SK-N-SH (cell line): ENCODE measurements around the gene TBC1D2B. TPM values are rescaled to one million over a fixed set of nuclear protein-coding genes. Genes with fewer than 3 reads are reported as not detected.

Experiments
- CTCF ChIA-PET: fragments of 300-600, 350-600 bp; formaldehyde crosslinking; extraction: SDS; loops from one replicate; lab custom pipeline; 2021; lab: Yijun Ruan, JAX
- POLR2A ChIA-PET: fragments of 350-600 bp; sonication (Branson Sonifier 250); formaldehyde crosslinking; extraction: SDS; loops from one replicate; lab custom pipeline; 2020; ENCODE audit warnings: antibody characterized with exemption, inconsistent platforms; lab: Yijun Ruan, JAX
- DNase-seq: peaks from one replicate; pipeline ENCODE4 v3.0.0; 2012
- H2AFZ ChIP-seq: fragments of 200-600 bp; sonication (generic); 2 replicates; pipeline ENCODE4 v1.8.1; 2016; ENCODE audit warnings: antibody characterized with exemption, mild to moderate bottlenecking, low read depth
- H3F3A ChIP-seq: fragments of 200-600 bp; sonication (generic); replicated peaks from 2 replicates; pipeline ENCODE3; 2016; ENCODE audit warnings: antibody characterized with exemption, mild to moderate bottlenecking; ENCODE audit not compliant: insufficient read depth
- H3K27ac ChIP-seq, 2 experiments: fragments of 200-500 bp in 1 of 2; fragments of 200-600 bp in 1 of 2; sonication (Bioruptor generic) in 1 of 2; sonication (generic), shearing (Covaris generic) in 1 of 2; 2 replicates each; pipeline versions ENCODE4 v1.5.1 to v1.6.1; 2014 to 2016; ENCODE audit warnings: low read depth in 2 of 2, inconsistent platforms in 1 of 2, low read length in 1 of 2, mild to moderate bottlenecking in 1 of 2, mixed read lengths in 1 of 2
- H3K27me3 ChIP-seq: fragments of 200-600 bp; sonication (generic), shearing (Covaris generic); 2 replicates; pipeline ENCODE4 v1.6.1; 2016; ENCODE audit warnings: mixed run types; ENCODE audit not compliant: insufficient read depth
- H3K36me3 ChIP-seq, 2 experiments: fragments of 200-500 bp in 1 of 2; fragments of 200-600 bp in 1 of 2; sonication (Bioruptor generic) in 1 of 2; sonication (generic) in 1 of 2; replicated peaks in 1 of 2; 2 replicates each; pipeline versions ENCODE3 to v1.5.1; 2014 to 2016; ENCODE audit warnings: low read length in 1 of 2, mild to moderate bottlenecking in 1 of 2; ENCODE audit not compliant: insufficient read depth in 2 of 2, control insufficient read depth in 1 of 2
- H3K4me1 ChIP-seq, 2 experiments: fragments of 200-500 bp in 1 of 2; fragments of 200-600 bp in 1 of 2; sonication (Bioruptor generic) in 1 of 2; sonication (generic), shearing (Covaris generic) in 1 of 2; 2 replicates each; pipeline versions ENCODE4 v1.5.1 to v1.6.1; 2014 to 2016; ENCODE audit warnings: low read depth in 1 of 2, low read length in 1 of 2, mixed run types in 1 of 2; ENCODE audit not compliant: insufficient read depth in 2 of 2, control insufficient read depth in 1 of 2
- H3K4me2 ChIP-seq: fragments of 200-600 bp; sonication (generic), shearing (Covaris generic); 2 replicates; pipeline ENCODE4 v1.6.1; 2017; ENCODE audit warnings: mixed run types
- H3K4me3 ChIP-seq, 2 experiments: fragments of 200-500 bp in 1 of 2; fragments of 200-600 bp in 1 of 2; sonication (Bioruptor generic) in 1 of 2; sonication (generic), shearing (Covaris generic) in 1 of 2; 2 replicates each; pipeline versions ENCODE4 v1.5.1 to v1.8.1; 2014 to 2016; ENCODE audit warnings: low read depth in 2 of 2, inconsistent platforms in 1 of 2, low read length in 1 of 2, mild to moderate bottlenecking in 1 of 2, mixed read lengths in 1 of 2, moderate library complexity in 1 of 2
- H3K79me2 ChIP-seq: fragments of 200-600 bp; sonication (generic); 2 replicates; pipeline ENCODE4 v1.8.1; 2017; ENCODE audit warnings: mild to moderate bottlenecking; ENCODE audit not compliant: insufficient read depth
- H3K9ac ChIP-seq: fragments of 200-600 bp; sonication (generic); 2 replicates; pipeline ENCODE4 v1.6.1; 2017; ENCODE audit warnings: mixed run types
- H3K9me2 ChIP-seq: fragments of 200-600 bp; sonication (generic); 2 replicates; pipeline ENCODE4 v1.6.1; 2017; ENCODE audit warnings: mixed run types
- H3K9me3 ChIP-seq: fragments of 200-600 bp; sonication (generic); 2 replicates; pipeline ENCODE4 v1.6.1; 2017; ENCODE audit warnings: mixed run types, mild to moderate bottlenecking, moderate library complexity
- H4K20me1 ChIP-seq: fragments of 200-600 bp; sonication (generic); 2 replicates; pipeline ENCODE4 v1.6.1; 2017; ENCODE audit warnings: mild to moderate bottlenecking, mixed run types; ENCODE audit not compliant: insufficient read depth
- FOSL2 ChIP-seq: IDR thresholded peaks from 2 replicates; pipeline ENCODE4 v1.4.0; 2012; ENCODE audit warnings: low read depth, mild to moderate bottlenecking, moderate library complexity, borderline replicate concordance
- FOXJ3 ChIP-seq: sonication (generic); formaldehyde crosslinking; IDR thresholded peaks from 2 replicates; pipeline ENCODE4 v1.5.1; 2020; ENCODE audit warnings: mild to moderate bottlenecking, missing genetic modification reagents
- GABPA ChIP-seq: IDR thresholded peaks from 2 replicates; pipeline ENCODE4 v1.4.0; 2012; ENCODE audit warnings: low read depth, mild to moderate bottlenecking
- GATA2 ChIP-seq: sonication (generic); formaldehyde crosslinking; IDR thresholded peaks from 2 replicates; pipeline ENCODE4 v1.5.0; 2020; ENCODE audit warnings: mild to moderate bottlenecking, missing genetic modification reagents
- JUND ChIP-seq: IDR thresholded peaks from 2 replicates; pipeline ENCODE4 v1.4.0; 2012
- MEF2A ChIP-seq: IDR thresholded peaks from 2 replicates; pipeline ENCODE4 v1.4.0; 2012; ENCODE audit warnings: low read depth, borderline replicate concordance
- MXI1 ChIP-seq: IDR thresholded peaks from 2 replicates; pipeline ENCODE4 v1.6.1; 2012; ENCODE audit warnings: mild to moderate bottlenecking, low read depth, low read length, improper control_type of control experiment
- RAD21 ChIP-seq: IDR thresholded peaks from 2 replicates; pipeline ENCODE4 v1.6.1; 2012; ENCODE audit warnings: mild to moderate bottlenecking, low read length
- REST ChIP-seq: IDR thresholded peaks from 2 replicates; pipeline ENCODE4 v1.6.1; 2012; ENCODE audit warnings: mild to moderate bottlenecking, low read depth, low read length, moderate library complexity
- RFX5 ChIP-seq: IDR thresholded peaks from 2 replicates; pipeline ENCODE4 v1.6.1; 2012; ENCODE audit warnings: mild to moderate bottlenecking, improper control_type of control experiment, low read length
- SMC3 ChIP-seq: IDR thresholded peaks from 2 replicates; pipeline ENCODE4 v1.6.1; 2012; ENCODE audit warnings: low read depth, low read length, improper control_type of control experiment
- TAF1 ChIP-seq: IDR thresholded peaks from 2 replicates; pipeline ENCODE4 v1.6.1; 2012; ENCODE audit warnings: low read depth, mild to moderate bottlenecking, low read length, moderate library complexity, borderline replicate concordance
- TCF12 ChIP-seq: IDR thresholded peaks from 2 replicates; pipeline ENCODE4 v1.4.0; 2012
- YY1 ChIP-seq: IDR thresholded peaks from 2 replicates; pipeline ENCODE4 v1.4.0; 2012; ENCODE audit warnings: low read depth, mild to moderate bottlenecking
- WGBS: methylation state at CpG from one replicate; pipeline ENCODE4 v1.1.6; 2017; ENCODE audit warnings: low lambda C conversion rate; 5-methylcytosine and 5-hydroxymethylcytosine counted together
- polyA plus RNA-seq, 3 experiments: library from polyadenylated mRNA; depleted of rRNA; stranded (reverse); fragments of >200 nt; gene quantifications; 2 replicates each; pipeline ENCODE4 v1.2.3, GENCODE V29; 2012
- TF ChIP-seq, protein P1 (sequence below): fragments of 150-350 bp; IDR thresholded peaks from 2 replicates; pipeline ENCODE4 v1.6.1; 2017; ENCODE audit warnings: antibody characterized with exemption, low read length, low read depth, borderline replicate concordance
- TF ChIP-seq, protein P2 (sequence below): IDR thresholded peaks from 2 replicates; pipeline ENCODE4 v1.4.0; 2012; ENCODE audit warnings: low read depth
- TF ChIP-seq, protein P3 (sequence below): IDR thresholded peaks from 2 replicates; pipeline ENCODE4 v1.4.0; 2012; ENCODE audit warnings: low read depth, borderline replicate concordance

The TBC1D2B gene
- polyA plus RNA-seq, 1 of the 3 experiments (the other 2 are of a cell fraction) = 19.0 TPM

DNA sequence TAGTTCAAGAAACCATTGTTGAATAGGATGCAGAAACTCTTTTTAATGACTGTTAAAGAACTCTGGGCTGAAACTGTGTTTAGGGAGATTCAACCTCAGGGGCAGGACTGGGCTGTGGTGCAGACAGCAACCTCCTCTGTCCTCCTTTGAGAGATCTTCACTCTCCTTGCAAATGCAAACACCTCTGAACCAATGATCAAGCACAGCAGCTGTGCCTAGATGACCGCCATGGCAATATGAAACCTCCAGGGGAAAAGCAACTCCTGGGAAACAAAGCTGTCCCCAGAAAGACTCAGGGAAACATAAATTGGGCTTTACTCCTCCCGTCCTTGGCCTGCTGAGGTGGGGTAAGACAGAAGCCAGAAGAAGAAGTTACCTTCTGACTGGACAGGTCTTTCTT, 52.6 kb downstream of the TBC1D2B start:
- WGBS = 81% methylated on average over 2 of the region's 2 CpGs
- no peaks in the 10 kb centered on the region for H3K9me2 ChIP-seq
- POLR2A ChIA-PET = no interaction called here
- no peaks in the 10 kb centered on the region for H3F3A ChIP-seq
- no peak for DNase-seq
- 0 out of 2 replicates have a peak, but pooled peaks cover 3% of the 10 kb centered on the region for H4K20me1 ChIP-seq
- no peaks in the 10 kb centered on the region for H3K9me3 ChIP-seq
- no peak overlapping the region for H3K27ac ChIP-seq
- no peak for TF ChIP-seq TCF12
- TF ChIP-seq SMC3 = no peak
- TF ChIP-seq RAD21 = no peak
- no peak for TF ChIP-seq MXI1
- no peaks in the 10 kb centered on the region for H3K27me3 ChIP-seq
- no peak overlapping the region for H3K9ac ChIP-seq
- CTCF ChIA-PET = interaction anchor here (1.1 to 1.6 kb wide), 2 partner anchors 9 to 83 kb away, joined by 3 to 6 read pairs; no protein-coding TSS in a partner anchor
- H3K4me1 ChIP-seq = peaks cover 0 to 3% of the 10 kb centered on the region in 2 experiments; a peak in 1 of 4 replicates
- no peak overlapping the region for H2AFZ ChIP-seq
- H3K36me3 ChIP-seq = peaks cover 19 to 51% of the 10 kb centered on the region in 2 experiments
- 0 out of 2 replicates have a peak, but pooled peaks cover 2% of the 10 kb centered on the region for H3K79me2 ChIP-seq
- no peak overlapping the region for H3K4me2 ChIP-seq
- no peak overlapping the region for H3K4me3 ChIP-seq

- DNase-seq = no peak
- Histone ChIP-seq H3K36me3 (peaks cover 16 to 48% of the 10 kb centered on the region in 2 experiments), H3K9me3 (no peaks in the 10 kb centered on the region), H3K27ac (no peak overlapping the region), H3K9me2 (no peaks in the 10 kb centered on the region), H3K4me1 (peaks cover 0 to 3% of the 10 kb centered on the region in 2 experiments; a peak in 1 of 4 replicates), H3K27me3 (no peaks in the 10 kb centered on the region), H3K4me3 (no peak overlapping the region), H3K4me2 (no peak overlapping the region), H3K79me2 (no peaks in the 10 kb centered on the region), H4K20me1 (0 out of 2 replicates have a peak, but pooled peaks cover 3% of the 10 kb centered on the region), H2AFZ (no peak overlapping the region), H3K9ac (no peak overlapping the region), H3F3A (no peaks in the 10 kb centered on the region)
- WGBS = 98% methylated on average over 2 of the region's 2 CpGs
- ChIA-PET POLR2A (no interaction called here), CTCF (interaction anchor here (1.0 to 1.6 kb wide), 4 partner anchors 9 to 84 kb away, joined by 3 to 6 read pairs (median 3); no protein-coding TSS in a partner anchor)
- TF ChIP-seq YY1 (no peak), RFX5 (no peak)
- TF ChIP-seq, protein P1, sequence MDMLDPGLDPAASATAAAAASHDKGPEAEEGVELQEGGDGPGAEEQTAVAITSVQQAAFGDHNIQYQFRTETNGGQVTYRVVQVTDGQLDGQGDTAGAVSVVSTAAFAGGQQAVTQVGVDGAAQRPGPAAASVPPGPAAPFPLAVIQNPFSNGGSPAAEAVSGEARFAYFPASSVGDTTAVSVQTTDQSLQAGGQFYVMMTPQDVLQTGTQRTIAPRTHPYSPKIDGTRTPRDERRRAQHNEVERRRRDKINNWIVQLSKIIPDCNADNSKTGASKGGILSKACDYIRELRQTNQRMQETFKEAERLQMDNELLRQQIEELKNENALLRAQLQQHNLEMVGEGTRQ = no peak
Measured at GRCh38 chr15:78024519-78024870, 53.0 kb downstream of the TBC1D2B start.

DNA sequence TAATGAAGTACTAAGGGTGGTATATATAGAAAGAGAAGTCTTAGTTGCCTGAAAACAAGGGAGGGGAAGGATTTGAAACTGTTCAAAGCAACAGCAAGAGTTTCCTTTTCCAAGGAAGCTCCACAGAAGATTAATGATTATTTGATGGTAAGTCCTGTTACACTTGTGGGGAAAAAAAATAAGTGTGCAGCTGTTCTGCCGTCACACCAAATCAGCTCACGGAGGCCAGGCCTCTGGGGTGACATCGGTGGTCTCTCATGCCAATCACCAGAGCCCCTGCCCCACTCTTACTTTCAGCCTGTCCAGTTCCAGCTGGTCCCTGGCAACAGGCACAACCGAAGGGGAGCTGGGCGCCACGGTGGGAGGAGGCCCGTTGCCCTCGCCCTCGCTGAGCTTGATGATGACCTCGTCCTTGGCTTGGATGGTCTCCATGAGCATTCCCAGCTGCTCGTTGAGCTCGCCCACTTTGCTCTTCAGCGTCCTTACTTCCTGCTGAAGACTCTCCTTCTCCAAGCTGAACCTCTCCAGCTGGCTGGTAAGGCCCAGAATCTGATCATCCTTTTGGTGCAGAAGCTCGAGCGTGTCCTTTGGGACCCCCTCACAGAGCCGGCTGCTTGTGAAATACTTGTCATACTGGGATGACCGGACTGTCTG, 53.5 kb downstream of the TBC1D2B start:
- 88% methylated on average over 15 of the region's 17 CpGs for WGBS
- no peak for DNase-seq
- ChIA-PET POLR2A (no interaction called here), CTCF (interaction anchor here (1.0 to 1.6 kb wide), 4 partner anchors 9 to 84 kb away, joined by 3 to 6 read pairs (median 3); no protein-coding TSS in a partner anchor)
- Histone ChIP-seq H3K36me3 (peaks cover 14 to 48% of the 10 kb centered on the region in 2 experiments), H3F3A (no peaks in the 10 kb centered on the region), H3K27ac (no peak overlapping the region), H2AFZ (no peak overlapping the region), H3K9me2 (no peaks in the 10 kb centered on the region), H3K9ac (no peak overlapping the region), H3K4me3 (no peak overlapping the region), H3K4me2 (no peak overlapping the region), H3K4me1 (peaks cover 0 to 3% of the 10 kb centered on the region in 2 experiments; a peak in 1 of 4 replicates), H3K9me3 (no peaks in the 10 kb centered on the region), H4K20me1 (0 out of 2 replicates have a peak, but pooled peaks cover 3% of the 10 kb centered on the region), H3K79me2 (no peaks in the 10 kb centered on the region), H3K27me3 (no peaks in the 10 kb centered on the region)
- TF ChIP-seq JUND = no peak
- TF ChIP-seq, protein P2, sequence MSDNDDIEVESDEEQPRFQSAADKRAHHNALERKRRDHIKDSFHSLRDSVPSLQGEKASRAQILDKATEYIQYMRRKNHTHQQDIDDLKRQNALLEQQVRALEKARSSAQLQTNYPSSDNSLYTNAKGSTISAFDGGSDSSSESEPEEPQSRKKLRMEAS = no peak
- no peak for TF ChIP-seq GATA2 (CRISPR knock-in tag)
- no peak for TF ChIP-seq TAF1
- TF ChIP-seq REST = no peak
- no peak for TF ChIP-seq GABPA
- no peak for TF ChIP-seq RAD21
- no peak for TF ChIP-seq FOXJ3
- TF ChIP-seq, protein P3, sequence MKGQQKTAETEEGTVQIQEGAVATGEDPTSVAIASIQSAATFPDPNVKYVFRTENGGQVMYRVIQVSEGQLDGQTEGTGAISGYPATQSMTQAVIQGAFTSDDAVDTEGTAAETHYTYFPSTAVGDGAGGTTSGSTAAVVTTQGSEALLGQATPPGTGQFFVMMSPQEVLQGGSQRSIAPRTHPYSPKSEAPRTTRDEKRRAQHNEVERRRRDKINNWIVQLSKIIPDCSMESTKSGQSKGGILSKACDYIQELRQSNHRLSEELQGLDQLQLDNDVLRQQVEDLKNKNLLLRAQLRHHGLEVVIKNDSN = no peak
- TF ChIP-seq MEF2A = no peak
- no peak for TF ChIP-seq FOSL2
